ENCODE results near the gene ZNRF2.
"Not testable (repeated sequence)": the region's sequence is repeated elsewhere in the genome, so short reads cannot be mapped to it uniquely, and the experiment has no call there.

The ZNRF2 gene

DNA sequence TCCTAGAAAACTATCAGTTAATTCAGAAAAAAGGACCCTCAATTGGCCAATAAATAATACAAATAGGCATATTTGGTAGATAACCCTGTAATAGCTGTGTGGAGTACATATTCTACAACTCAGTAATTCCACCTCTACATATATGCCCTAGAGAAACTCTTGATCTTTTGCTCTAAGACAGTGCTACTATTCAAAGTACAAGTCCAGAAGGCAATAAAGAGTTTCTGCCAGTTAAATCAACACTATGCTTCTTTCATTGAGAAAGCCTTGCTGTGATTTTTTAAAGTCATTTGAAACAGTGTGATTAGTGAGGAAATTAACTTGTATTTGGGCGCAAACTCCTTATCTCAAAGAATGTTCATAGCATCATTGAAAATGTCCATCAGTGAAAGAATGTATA lies 75.6 kb downstream of the ZNRF2 start:
- no peaks in the 10 kb centered on the region for H3K9me3 ChIP-seq (ENCODE audit: control insufficient read depth, insufficient read depth, low read length)
- no peak overlapping the region for H3K9ac ChIP-seq (ENCODE audit: low read depth, low read length)
- peaks cover 6% of the 10 kb centered on the region; the same call in 1 of the 2 replicates for H3K4me1 ChIP-seq (ENCODE audit: insufficient read depth, low read length)
- H3K36me3 ChIP-seq (ENCODE audit: insufficient read depth, low read length), result no peaks in the 10 kb centered on the region

GRCh38 chr7:30363778-30364563 lies 79.6 kb downstream of the ZNRF2 start:
- H3K36me3 ChIP-seq (ENCODE audit: insufficient read depth, low read length), result no peaks in the 10 kb centered on the region
- H3K9me3 ChIP-seq (ENCODE audit: control insufficient read depth, insufficient read depth, low read length), result no peaks in the 10 kb centered on the region
- H3K4me1 ChIP-seq (ENCODE audit: insufficient read depth, low read length), result no peaks in the 10 kb centered on the region
- no peak overlapping the region for H3K9ac ChIP-seq (ENCODE audit: low read depth, low read length)

GRCh38 chr7:30364773-30365172 lies 80.4 kb downstream of the ZNRF2 start:
- H3K36me3 ChIP-seq (ENCODE audit: insufficient read depth, low read length), result no peaks in the 10 kb centered on the region
- no peaks in the 10 kb centered on the region for H3K9me3 ChIP-seq (ENCODE audit: control insufficient read depth, insufficient read depth, low read length)
- H3K4me1 ChIP-seq (ENCODE audit: insufficient read depth, low read length), result no peaks in the 10 kb centered on the region
- no peak overlapping the region for H3K9ac ChIP-seq (ENCODE audit: low read depth, low read length)

GRCh38 chr7:30365621-30366020 lies 81.2 kb downstream of the ZNRF2 start:
- Histone ChIP-seq H3K9me3 (ENCODE audit: control insufficient read depth, insufficient read depth, low read length) (no peaks in the 10 kb centered on the region), H3K4me1 (ENCODE audit: insufficient read depth, low read length) (no peaks in the 10 kb centered on the region), H3K36me3 (ENCODE audit: insufficient read depth, low read length) (no peaks in the 10 kb centered on the region), H3K9ac (ENCODE audit: low read depth, low read length) (no peak overlapping the region)

- Histone ChIP-seq H3K36me3 (ENCODE audit: insufficient read depth, low read length) (no peaks in the 10 kb centered on the region), H3K9me3 (ENCODE audit: control insufficient read depth, insufficient read depth, low read length) (no peaks in the 10 kb centered on the region), H3K9ac (ENCODE audit: low read depth, low read length) (no peak overlapping the region), H3K4me1 (ENCODE audit: insufficient read depth, low read length) (no peaks in the 10 kb centered on the region)
Measured at GRCh38 chr7:30366606-30367005, 82.2 kb downstream of the ZNRF2 start.

DNA sequence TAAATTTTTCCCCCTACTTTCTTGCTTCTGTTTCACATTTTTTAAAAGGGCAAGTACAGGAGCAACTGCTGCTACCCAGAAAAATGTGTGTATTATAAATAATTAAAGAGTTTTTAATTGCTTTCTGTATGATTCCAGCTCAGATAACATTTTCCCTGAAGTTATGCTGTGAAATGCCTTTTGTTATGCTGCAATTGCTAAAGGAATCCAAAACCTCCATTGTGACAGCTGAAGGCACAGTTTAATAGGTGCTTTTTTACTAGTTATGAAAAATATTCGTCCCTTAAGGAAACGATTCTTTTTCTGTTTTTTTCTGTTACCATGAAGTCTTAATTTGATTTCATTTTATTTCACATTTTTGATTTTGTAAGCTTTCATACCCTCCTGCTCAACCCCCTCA lies 83.2 kb downstream of the ZNRF2 start:
- Histone ChIP-seq H3K9me3 (ENCODE audit: control insufficient read depth, insufficient read depth, low read length) (no peaks in the 10 kb centered on the region), H3K4me1 (ENCODE audit: insufficient read depth, low read length) (no peaks in the 10 kb centered on the region), H3K36me3 (ENCODE audit: insufficient read depth, low read length) (no peaks in the 10 kb centered on the region), H3K9ac (ENCODE audit: low read depth, low read length) (no peak overlapping the region)

DNA sequence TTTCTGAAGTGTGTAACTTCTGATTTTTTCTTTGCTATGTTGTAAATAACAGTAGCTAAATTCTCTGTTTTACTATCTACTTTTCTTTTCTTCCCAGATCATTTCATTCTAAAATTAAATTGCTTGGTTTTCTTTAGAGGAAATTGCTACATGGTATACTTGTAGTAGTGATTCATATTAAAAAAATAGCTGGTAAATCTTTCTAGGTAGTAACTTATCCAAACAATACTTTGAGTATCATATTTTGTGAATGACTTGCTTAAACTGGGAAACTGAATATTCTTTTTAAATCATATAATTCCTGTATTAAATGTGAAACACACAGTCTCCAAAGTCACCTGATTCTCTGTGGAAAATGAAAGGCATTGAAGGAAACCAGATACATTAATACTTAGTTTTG lies 85.5 kb downstream of the ZNRF2 start:
- no peaks in the 10 kb centered on the region for H3K9me3 ChIP-seq (ENCODE audit: control insufficient read depth, insufficient read depth, low read length)
- H3K4me1 ChIP-seq (ENCODE audit: insufficient read depth, low read length), result no peaks in the 10 kb centered on the region
- no peaks in the 10 kb centered on the region for H3K36me3 ChIP-seq (ENCODE audit: insufficient read depth, low read length)
- no peak overlapping the region for H3K9ac ChIP-seq (ENCODE audit: low read depth, low read length)

GRCh38 chr7:30371321-30371720 lies 86.9 kb downstream of the ZNRF2 start:
- Histone ChIP-seq H3K9ac (ENCODE audit: low read depth, low read length) (no peak overlapping the region), H3K9me3 (ENCODE audit: control insufficient read depth, insufficient read depth, low read length) (no peaks in the 10 kb centered on the region), H3K4me1 (ENCODE audit: insufficient read depth, low read length) (no peaks in the 10 kb centered on the region), H3K36me3 (ENCODE audit: insufficient read depth, low read length) (no peaks in the 10 kb centered on the region)

DNA sequence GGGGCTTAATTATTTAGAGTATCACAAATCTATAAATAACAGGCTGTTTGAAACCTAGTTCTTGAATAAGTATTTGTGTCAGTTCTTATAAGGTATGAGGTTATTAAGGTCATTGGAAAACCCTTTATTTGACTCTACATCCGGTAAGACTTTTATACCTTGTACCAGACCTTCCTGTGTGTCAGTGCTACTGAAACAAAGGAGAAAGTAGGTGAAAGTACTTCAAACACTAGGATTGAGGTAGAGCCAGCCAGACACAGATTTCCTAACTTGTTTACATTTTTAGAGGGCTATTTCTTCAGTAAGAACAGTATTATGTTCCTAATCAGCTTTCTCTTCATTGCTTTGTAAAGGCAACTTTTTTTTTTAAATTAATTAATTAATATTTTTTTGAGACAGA lies 93.9 kb downstream of the ZNRF2 start:
- Histone ChIP-seq H3K4me1 (ENCODE audit: insufficient read depth, low read length) (no peaks in the 10 kb centered on the region), H3K9ac (ENCODE audit: low read depth, low read length) (no peak overlapping the region), H3K36me3 (ENCODE audit: insufficient read depth, low read length) (no peaks in the 10 kb centered on the region), H3K9me3 (ENCODE audit: control insufficient read depth, insufficient read depth, low read length) (no peaks in the 10 kb centered on the region)

DNA sequence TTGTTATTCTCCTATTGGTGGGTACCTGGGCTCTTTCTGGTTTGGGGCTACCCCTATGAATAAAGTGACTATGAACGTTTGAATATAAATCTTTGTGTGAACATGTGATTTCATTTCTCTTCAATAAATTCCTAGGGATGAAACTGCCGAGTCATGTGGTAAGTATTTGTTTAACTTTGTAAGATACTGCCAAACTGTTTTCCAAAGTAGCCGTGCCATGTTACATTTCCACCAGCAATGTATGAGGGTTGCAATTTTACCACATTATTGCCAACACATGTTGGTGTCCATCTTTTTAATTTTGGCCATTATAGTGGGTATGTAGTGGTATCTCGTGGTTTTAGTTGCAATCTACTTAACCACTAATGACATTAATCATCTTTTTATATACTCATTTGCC lies 94.7 kb downstream of the ZNRF2 start:
- no peaks in the 10 kb centered on the region for H3K4me1 ChIP-seq (ENCODE audit: insufficient read depth, low read length)
- H3K9ac ChIP-seq (ENCODE audit: low read depth, low read length), result no peak overlapping the region
- H3K9me3 ChIP-seq (ENCODE audit: control insufficient read depth, insufficient read depth, low read length), result no peaks in the 10 kb centered on the region
- no peaks in the 10 kb centered on the region for H3K36me3 ChIP-seq (ENCODE audit: insufficient read depth, low read length)

DNA sequence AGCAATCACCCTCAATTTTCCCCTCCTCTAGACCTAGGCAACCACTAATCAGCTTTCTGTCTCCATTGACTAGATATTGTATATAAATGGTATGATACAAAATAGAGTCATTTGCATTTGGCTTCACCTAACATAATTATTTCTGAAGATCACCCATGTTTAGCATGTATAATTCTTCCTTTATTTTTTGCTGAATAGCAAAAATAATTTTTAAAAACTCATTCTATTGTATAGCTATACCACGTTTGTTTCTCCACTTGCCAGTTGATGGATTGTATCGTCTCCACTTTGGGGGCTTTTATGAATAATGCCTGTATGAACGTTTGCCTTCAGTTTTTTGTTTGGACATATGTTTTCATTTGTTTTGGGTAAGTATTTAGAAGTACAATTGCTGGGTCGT lies 95.3 kb downstream of the ZNRF2 start:
- Histone ChIP-seq H3K9ac (ENCODE audit: low read depth, low read length) (no peak overlapping the region), H3K36me3 (ENCODE audit: insufficient read depth, low read length) (no peaks in the 10 kb centered on the region), H3K4me1 (ENCODE audit: insufficient read depth, low read length) (no peaks in the 10 kb centered on the region), H3K9me3 (ENCODE audit: control insufficient read depth, insufficient read depth, low read length) (no peaks in the 10 kb centered on the region)

GRCh38 chr7:30380294-30380693 lies 95.9 kb downstream of the ZNRF2 start:
- Histone ChIP-seq H3K36me3 (ENCODE audit: insufficient read depth, low read length) (no peaks in the 10 kb centered on the region), H3K9me3 (ENCODE audit: control insufficient read depth, insufficient read depth, low read length) (no peaks in the 10 kb centered on the region), H3K4me1 (ENCODE audit: insufficient read depth, low read length) (no peaks in the 10 kb centered on the region), H3K9ac (ENCODE audit: low read depth, low read length) (no peak overlapping the region)

DNA sequence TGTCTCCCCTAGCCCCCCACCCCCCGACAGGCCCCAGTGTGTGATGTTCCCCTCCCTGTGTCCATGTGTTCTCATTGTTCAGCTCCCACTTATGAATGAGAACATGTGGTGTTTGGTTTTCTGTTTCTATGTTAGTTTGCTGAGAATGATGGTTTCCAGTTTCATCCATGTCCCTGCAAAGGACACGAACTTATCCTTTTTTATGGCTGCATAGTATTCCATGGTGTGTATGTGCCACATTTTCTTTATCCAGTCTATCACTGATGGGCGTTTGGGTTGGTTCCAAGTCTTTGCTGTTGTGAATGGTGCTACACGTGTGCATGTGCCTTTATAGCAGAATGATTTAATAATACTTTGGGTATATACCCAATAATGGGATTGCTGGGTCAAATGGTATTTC lies 96.4 kb downstream of the ZNRF2 start:
- H3K9me3 ChIP-seq (ENCODE audit: control insufficient read depth, insufficient read depth, low read length); H3K36me3 ChIP-seq (ENCODE audit: insufficient read depth, low read length); H3K9ac ChIP-seq (ENCODE audit: low read depth, low read length); H3K4me1 ChIP-seq (ENCODE audit: insufficient read depth, low read length): not testable (repeated sequence)

DNA sequence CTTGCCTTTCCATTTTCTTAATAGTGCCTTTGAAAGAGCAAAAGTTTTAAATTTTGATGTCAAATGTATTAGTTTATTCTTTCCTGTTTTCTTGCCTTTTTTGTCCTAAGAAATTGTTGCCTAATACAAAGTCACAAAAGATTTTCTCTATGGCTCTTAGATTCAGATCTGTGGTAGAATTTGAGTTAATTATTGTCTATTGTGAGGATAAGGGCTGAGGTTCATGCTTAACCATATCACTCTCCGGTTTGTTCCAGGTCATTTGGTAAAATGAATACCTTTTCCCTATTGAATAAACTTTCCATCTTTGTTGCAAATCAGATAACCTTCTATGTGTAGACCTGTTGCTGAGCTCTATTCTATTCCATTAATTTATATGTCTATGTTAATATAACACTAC lies 98.2 kb downstream of the ZNRF2 start:
- Histone ChIP-seq H3K36me3 (ENCODE audit: insufficient read depth, low read length) (no peaks in the 10 kb centered on the region), H3K9me3 (ENCODE audit: control insufficient read depth, insufficient read depth, low read length) (no peaks in the 10 kb centered on the region), H3K9ac (ENCODE audit: low read depth, low read length) (no peak overlapping the region), H3K4me1 (ENCODE audit: insufficient read depth, low read length) (no peaks in the 10 kb centered on the region)

GRCh38 chr7:30389791-30390190 lies 105.4 kb downstream of the ZNRF2 start:
- H3K9ac ChIP-seq (ENCODE audit: low read depth, low read length), result no peak overlapping the region
- no peaks in the 10 kb centered on the region for H3K9me3 ChIP-seq (ENCODE audit: control insufficient read depth, insufficient read depth, low read length)
- peaks cover 12% of the 10 kb centered on the region for H3K4me1 ChIP-seq (ENCODE audit: insufficient read depth, low read length)
- no peaks in the 10 kb centered on the region for H3K36me3 ChIP-seq (ENCODE audit: insufficient read depth, low read length)
